Measurements from ENCODE around the gene ACTL6B.

ACTL6B gene

DNA sequence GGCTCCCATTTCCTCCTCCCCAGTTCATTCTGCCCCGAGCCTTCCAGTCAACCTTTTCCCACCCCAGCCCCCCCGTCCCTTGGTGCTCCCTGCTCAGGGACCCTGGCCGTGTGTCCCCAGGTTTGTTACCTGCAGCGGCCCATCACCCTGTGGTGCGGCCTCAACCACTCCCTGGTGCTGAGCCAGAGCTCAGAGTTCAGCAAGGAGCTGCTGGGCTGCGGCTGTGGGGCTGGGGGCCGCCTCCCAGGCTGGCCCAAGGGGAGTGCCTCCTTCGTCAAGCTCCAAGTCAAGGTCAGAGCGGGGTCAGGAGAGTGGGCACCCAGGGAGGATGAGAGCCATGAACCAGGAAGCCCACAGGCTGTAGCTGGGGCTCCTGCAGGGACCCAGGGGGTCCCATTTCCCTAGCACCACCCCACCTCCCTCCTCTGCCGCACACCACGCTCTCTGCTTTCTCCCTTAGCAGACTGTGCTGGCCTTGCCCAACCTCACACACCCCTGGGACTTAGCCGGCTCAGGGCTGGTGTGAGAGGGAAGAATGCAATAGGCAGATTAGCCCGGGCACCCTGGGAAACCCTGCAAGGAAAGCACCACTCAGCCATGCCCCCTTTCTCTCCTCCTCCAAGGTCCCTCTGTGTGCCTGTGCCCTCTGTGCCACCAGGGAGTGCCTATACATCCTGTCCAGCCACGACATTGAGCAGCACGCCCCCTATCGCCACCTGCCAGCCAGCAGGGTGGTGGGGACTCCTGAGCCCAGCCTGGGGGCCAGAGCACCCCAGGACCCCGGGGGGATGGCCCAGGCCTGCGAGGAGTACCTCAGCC, 56.1 kb downstream of the ACTL6B start:
- H3K4me3 ChIP-seq (ENCODE audit: low read length) = no peak overlapping the region
- TF ChIP-seq, protein P1, sequence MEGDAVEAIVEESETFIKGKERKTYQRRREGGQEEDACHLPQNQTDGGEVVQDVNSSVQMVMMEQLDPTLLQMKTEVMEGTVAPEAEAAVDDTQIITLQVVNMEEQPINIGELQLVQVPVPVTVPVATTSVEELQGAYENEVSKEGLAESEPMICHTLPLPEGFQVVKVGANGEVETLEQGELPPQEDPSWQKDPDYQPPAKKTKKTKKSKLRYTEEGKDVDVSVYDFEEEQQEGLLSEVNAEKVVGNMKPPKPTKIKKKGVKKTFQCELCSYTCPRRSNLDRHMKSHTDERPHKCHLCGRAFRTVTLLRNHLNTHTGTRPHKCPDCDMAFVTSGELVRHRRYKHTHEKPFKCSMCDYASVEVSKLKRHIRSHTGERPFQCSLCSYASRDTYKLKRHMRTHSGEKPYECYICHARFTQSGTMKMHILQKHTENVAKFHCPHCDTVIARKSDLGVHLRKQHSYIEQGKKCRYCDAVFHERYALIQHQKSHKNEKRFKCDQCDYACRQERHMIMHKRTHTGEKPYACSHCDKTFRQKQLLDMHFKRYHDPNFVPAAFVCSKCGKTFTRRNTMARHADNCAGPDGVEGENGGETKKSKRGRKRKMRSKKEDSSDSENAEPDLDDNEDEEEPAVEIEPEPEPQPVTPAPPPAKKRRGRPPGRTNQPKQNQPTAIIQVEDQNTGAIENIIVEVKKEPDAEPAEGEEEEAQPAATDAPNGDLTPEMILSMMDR (conservative IDR thresholded peaks at IDR 0.05; ENCODE audit: low read depth, low read length) = peak; percentile 53
- no peak for DNase-seq (ENCODE audit: low read depth)

DNA sequence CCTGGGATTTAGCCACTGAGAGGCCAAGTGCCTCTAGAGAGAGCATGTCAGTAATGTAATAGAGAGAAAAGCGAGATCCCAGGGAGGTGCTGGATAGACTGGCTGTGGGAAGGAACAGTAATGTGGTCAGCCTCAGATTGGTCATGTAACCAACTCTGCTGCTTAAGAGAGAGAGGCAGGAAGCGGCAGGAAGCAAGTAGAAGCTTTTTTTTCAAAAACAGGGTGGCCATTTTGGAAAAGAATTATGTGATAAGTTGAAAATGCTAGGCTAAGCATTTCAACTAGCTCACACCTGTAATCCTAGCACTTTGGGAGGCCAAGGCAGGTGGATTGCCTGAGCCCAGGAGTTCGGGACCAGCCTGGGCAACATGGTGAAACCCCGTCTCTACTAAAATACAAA, 57.8 kb downstream of the ACTL6B start:
- DNase-seq (ENCODE audit: low read depth) = no peak
- TF ChIP-seq, protein P1 (conservative IDR thresholded peaks at IDR 0.05; ENCODE audit: low read depth, low read length) = no peak
- no peak overlapping the region for H3K4me3 ChIP-seq (ENCODE audit: low read length)

DNA sequence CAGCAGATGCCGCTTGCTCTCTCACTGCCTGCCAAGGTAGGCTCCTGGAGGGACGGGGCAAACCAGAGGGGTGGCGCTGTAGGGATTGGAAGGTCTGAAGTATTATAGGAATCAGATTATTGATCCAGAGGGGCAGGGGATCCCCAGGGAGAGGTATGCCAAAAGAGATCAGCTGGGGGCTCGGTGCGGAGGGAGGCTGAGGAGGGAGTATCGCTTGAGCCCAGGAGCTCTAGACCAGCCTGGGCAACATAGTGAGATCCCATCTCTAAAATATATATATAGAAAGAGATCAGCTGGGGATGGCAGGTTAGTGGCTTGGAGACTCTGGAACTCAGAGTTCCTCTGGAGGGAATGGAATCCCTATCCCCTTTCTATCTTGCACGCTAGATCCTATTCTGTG, 61.1 kb downstream of the ACTL6B start:
- no peak for DNase-seq (ENCODE audit: low read depth)
- TF ChIP-seq, protein P1 (conservative IDR thresholded peaks at IDR 0.05; ENCODE audit: low read depth, low read length) = no peak
- H3K4me3 ChIP-seq (ENCODE audit: low read length) = no peak overlapping the region
